ENCODE measurements around the gene PLA2G6. TPM values are rescaled to one million over a fixed set of nuclear protein-coding genes. Genes with fewer than 3 reads are reported as not detected.

The PLA2G6 gene
- total and polyA plus RNA-seq, 2 of the 13 experiments (the other 11 are each of a cell fraction or from before 2014, with no cell fraction given): 4.8 to 11.5 TPM

GRCh38 chr22:38180841-38181452 is 683 bp downstream of the PLA2G6 start (continued):
- TF ChIP-seq HMGXB3 (CRISPR knock-in tag; IDR thresholded peaks at IDR 0.05; ENCODE audit: borderline replicate concordance): no peak
- TF ChIP-seq SKI (IDR thresholded peaks at IDR 0.05; ENCODE audit: partially characterized antibody): no peak
- TF ChIP-seq MYPOP (CRISPR knock-in tag; IDR thresholded peaks at IDR 0.05): no peak
- no peak for TF ChIP-seq BRF2 (CRISPR knock-in tag; IDR thresholded peaks at IDR 0.05)
- no peak for TF ChIP-seq ZNF816 (CRISPR knock-in tag; IDR thresholded peaks at IDR 0.05; ENCODE audit: borderline replicate concordance)
- TF ChIP-seq KMT2A (CRISPR knock-in tag; IDR thresholded peaks at IDR 0.05): no peak
- TF ChIP-seq HNRNPL (IDR thresholded peaks at IDR 0.05; ENCODE audit: low read depth, low read length): 0 out of 2 replicates have a peak, but pooled peaks have one; percentile 30
- TF ChIP-seq ZNF274 (CRISPR knock-in tag; IDR thresholded peaks at IDR 0.05): no peak
- TF ChIP-seq CBX1 (IDR thresholded peaks at IDR 0.05; ENCODE audit: low read depth): no peak
- no peak for TF ChIP-seq NFAT5 (CRISPR knock-in tag; IDR thresholded peaks at IDR 0.05)
- TF ChIP-seq TIGD3 (CRISPR knock-in tag; IDR thresholded peaks at IDR 0.05; ENCODE audit: borderline replicate concordance): no peak
- no peak for TF ChIP-seq ZSCAN29 (CRISPR knock-in tag; conservative IDR thresholded peaks at IDR 0.05)
- no peak for TF ChIP-seq ZSCAN25 (CRISPR knock-in tag; IDR thresholded peaks at IDR 0.05)
- TF ChIP-seq BHLHE40 (IDR thresholded peaks at IDR 0.05; ENCODE audit: low read length): no peak
- 0 out of 2 replicates have a peak, but pooled peaks have one; percentile 66 for TF ChIP-seq SNAI1 (CRISPR knock-in tag; IDR thresholded peaks at IDR 0.05; ENCODE audit: borderline replicate concordance)
- no peak for TF ChIP-seq CREB1 (IDR thresholded peaks at IDR 0.05)
- no peak for TF ChIP-seq CREB1 (CRISPR knock-in tag; IDR thresholded peaks at IDR 0.05)
